ENCODE data around the gene GPR34.

The GPR34 gene

DNA sequence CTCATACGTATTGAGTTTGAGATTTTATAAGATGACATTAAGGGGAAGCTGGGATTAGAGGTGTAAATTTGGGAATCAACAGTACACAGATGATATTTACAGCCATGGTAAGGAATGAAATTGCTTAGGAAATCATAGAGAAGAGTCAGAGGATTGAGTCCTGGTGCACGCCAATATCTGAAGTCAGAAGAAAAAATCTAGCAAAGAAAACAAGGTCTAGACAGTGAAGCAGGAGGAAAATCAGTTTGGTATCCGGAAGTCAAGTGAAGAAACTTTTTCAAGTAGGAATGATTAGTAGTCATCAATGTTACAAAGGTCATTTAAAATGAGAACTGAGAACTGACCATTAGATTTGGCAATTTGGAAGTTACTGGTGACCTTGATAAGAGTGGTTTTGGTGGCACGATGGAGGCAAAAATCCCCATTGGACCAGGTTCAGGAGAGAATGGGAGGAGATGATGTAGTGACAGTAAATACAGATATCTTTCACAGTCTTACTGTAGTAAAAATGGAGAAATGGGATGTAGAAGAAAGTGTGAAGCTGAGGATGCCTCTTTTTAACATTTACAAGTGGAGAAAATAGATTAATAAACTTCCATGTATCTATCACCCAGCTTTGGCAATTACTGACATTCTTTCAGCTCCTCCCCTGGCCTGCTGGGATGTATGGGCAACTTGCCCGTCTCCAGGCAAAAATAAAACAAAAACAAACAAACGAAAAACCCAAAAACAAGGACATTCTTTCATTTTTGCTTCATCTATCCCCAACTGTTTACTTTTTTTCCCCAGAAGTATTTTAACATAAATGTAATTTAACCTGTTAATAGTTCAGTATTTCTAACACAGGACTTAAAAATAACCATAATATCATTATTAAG is 11.4 kb upstream of the GPR34 start:
- no peak for FAIRE-seq
- TF ChIP-seq, protein P1, sequence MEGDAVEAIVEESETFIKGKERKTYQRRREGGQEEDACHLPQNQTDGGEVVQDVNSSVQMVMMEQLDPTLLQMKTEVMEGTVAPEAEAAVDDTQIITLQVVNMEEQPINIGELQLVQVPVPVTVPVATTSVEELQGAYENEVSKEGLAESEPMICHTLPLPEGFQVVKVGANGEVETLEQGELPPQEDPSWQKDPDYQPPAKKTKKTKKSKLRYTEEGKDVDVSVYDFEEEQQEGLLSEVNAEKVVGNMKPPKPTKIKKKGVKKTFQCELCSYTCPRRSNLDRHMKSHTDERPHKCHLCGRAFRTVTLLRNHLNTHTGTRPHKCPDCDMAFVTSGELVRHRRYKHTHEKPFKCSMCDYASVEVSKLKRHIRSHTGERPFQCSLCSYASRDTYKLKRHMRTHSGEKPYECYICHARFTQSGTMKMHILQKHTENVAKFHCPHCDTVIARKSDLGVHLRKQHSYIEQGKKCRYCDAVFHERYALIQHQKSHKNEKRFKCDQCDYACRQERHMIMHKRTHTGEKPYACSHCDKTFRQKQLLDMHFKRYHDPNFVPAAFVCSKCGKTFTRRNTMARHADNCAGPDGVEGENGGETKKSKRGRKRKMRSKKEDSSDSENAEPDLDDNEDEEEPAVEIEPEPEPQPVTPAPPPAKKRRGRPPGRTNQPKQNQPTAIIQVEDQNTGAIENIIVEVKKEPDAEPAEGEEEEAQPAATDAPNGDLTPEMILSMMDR (IDR thresholded peaks at IDR 0.05; ENCODE audit: insufficient read depth, missing control alignments): no peak
- DNase-seq (ENCODE audit: insufficient read length, low spot score): no peak

DNA sequence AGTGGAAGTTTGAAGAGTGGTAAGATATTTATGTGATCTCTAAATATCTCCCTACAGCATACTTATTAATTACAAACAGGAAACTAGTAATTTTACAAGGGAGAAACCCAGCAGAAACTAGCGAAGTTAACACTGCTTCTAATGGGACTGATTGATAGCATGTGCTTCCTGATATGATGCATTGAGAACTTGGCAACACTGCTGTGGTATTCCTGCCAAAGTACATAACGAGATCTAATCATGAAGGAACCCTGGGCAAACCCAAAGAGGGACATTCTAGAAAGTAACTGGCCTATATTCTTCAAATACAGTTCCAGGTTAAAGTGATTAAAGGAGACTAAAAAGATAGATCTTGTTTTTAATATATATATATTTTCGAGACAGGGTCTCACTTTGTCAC is 4.6 kb upstream of the GPR34 start:
- no peak for FAIRE-seq
- TF ChIP-seq, protein P1 (IDR thresholded peaks at IDR 0.05; ENCODE audit: insufficient read depth, missing control alignments): no peak
- no peak for DNase-seq (ENCODE audit: insufficient read length, low spot score)

DNA sequence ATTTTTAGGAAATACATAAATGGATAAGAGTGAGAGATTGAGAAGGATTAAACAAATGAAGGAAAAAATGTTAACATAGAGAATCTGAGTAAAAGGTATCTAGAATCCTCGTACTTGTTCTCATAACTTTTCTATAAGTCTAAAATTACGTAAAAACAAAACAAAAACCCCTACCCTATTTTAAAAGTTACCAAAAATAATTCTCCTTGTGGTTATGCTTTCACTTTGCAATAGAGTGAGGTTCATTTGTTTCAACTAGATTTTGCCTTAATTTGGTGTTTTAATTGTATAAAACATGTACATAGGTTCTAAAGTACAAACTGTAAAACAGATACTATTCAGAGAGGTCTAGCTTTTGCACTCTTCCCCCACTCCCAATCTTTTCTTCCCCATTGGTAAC is 3.8 kb upstream of the GPR34 start:
- FAIRE-seq: no peak
- TF ChIP-seq, protein P1 (IDR thresholded peaks at IDR 0.05; ENCODE audit: insufficient read depth, missing control alignments): no peak
- DNase-seq (ENCODE audit: insufficient read length, low spot score): no peak

DNA sequence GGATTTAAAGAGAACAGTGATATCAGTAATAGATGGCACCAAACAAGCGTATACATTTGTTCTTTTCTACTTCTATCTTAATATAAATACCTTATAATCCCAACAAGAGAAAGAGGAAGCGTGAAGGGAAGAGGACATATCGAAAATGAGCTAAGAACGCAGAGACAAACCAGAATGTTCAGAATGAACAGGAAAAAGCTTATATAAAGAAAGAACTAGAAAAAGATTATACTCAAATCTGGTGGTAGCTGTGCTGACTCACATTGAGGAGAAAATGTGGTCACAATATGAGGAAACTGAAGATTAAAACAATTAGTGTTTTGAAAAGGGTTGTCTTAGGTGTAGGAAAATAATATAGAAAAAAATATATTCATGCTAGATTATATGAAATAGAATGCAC is 2.0 kb upstream of the GPR34 start:
- TF ChIP-seq, protein P1 (IDR thresholded peaks at IDR 0.05; ENCODE audit: insufficient read depth, missing control alignments): no peak
- FAIRE-seq (no peak), DNase-seq (ENCODE audit: insufficient read length, low spot score) (no peak)

DNA sequence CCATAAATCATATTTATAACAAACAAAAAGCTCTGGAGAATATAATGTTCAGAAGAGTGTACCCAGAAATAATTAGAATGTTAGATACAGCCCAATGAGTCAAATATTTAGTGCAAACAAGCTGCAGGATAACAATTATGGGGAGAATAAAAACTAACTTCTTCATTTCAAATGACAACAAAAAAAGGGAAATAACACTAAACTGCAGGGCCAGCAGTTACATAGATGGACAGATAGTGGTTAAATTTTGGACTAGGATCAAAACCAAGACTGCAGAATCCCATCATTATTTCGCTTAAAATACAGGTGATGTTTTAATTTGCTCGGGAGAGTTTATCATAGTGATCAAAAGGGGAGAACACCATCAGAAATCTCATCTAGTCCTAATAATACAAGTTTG is 617 bp upstream of the GPR34 start:
- DNase-seq (ENCODE audit: insufficient read length, low spot score) (no peak), FAIRE-seq (no peak)
- TF ChIP-seq, protein P1 (IDR thresholded peaks at IDR 0.05; ENCODE audit: insufficient read depth, missing control alignments): no peak

DNA sequence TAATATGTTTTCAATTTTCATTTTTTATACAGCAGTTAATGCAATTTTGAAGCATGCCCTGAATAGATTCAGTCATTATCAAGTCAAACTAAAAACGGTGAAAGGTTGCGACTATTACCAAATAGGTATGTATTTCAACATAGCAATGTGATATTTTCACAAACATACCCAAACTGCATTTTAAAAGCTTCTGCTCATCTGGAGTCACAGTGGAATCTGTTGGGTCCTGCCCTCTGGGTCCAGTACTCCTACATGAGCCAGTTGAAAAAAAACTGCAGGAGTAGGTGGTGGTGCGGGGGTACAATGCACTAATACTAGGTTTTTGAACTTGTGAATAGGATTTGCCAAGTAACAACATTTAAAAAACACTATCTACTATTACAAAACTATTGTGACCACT is 938 bp downstream of the GPR34 start:
- FAIRE-seq (no peak), DNase-seq (ENCODE audit: insufficient read length, low spot score) (no peak)
- TF ChIP-seq, protein P1 (IDR thresholded peaks at IDR 0.05; ENCODE audit: insufficient read depth, missing control alignments): no peak

DNA sequence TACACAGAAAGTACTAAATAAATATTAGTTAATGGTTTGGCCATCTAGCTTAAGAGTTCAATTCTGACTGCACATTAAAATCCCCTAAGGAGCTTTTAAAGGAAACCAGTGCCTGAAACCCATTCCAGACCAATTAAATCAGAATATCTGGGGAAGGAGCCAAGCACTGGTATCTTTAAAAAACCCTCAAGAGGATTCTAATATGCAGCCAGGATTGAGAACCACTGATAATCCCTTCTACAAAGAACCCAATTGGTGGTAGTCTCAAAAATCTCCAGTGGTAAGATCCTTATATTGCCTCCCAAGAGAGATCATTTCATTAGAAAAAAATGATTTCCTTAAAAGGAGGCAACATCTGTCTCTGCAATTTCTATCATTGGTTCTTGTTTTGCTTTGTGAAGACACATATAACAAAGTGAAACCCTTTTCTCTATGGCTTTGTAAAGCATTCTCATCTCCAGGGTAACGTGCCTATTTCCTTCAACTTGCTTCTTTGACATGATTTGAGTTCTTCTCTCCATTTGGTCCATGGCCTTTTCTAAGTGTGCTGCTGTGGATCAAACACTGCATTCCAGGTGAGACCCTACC is 3.5 kb downstream of the GPR34 start:
- peak; percentile 35 for FAIRE-seq
- no peak for DNase-seq (ENCODE audit: insufficient read length, low spot score)
- TF ChIP-seq, protein P1 (IDR thresholded peaks at IDR 0.05; ENCODE audit: insufficient read depth, missing control alignments): no peak
